Endothelial cell of umbilical vein (primary cell): ENCODE measurements around the gene NOTCH1. TPM values are rescaled to one million over a fixed set of nuclear protein-coding genes. Genes with fewer than 3 reads are reported as not detected.

Experiments used
- BruUV-seq: library from RNA; stranded (reverse); fragments of 400-500 nt; replicated peaks from 2 replicates; lab custom pipeline; 2021; lab: Mats Ljungman, UMichigan
- CTCF ChIA-PET: fragments of 300-600, 350-600 bp; sonication (Branson Sonifier 250); formaldehyde crosslinking; loops from one replicate; lab custom pipeline; 2021; ENCODE audit warnings: antibody characterized with exemption, inconsistent platforms; lab: Charles Lee
- POLR2A ChIA-PET: fragments of 300-600, 350-600 bp; sonication (Branson Sonifier 250); formaldehyde crosslinking; loops from one replicate; lab custom pipeline; 2021; ENCODE audit warnings: antibody characterized with exemption, inconsistent platforms; lab: Charles Lee
- DNase-seq: peaks from one replicate; pipeline ENCODE4 v3.0.0-alpha.2; 2011; ENCODE audit warnings: low read depth, low spot score
- FAIRE-seq: peaks from 2 replicates; lab custom pipeline; 2011; peaks lifted over from hg19 to GRCh38; lab: Jason Lieb, UNC
- H2AFZ ChIP-seq: 2 replicates; pipeline ENCODE4 v1.6.0; 2012; ENCODE audit warnings: low read depth, low read length, control low read depth, inconsistent platforms
- H3K27ac ChIP-seq: 2 replicates; pipeline ENCODE4 v1.5.1; 2011; ENCODE audit warnings: low read depth, mild to moderate bottlenecking, control low read depth, low read length, moderate library complexity; ENCODE audit not compliant: insufficient read depth
- H3K27me3 ChIP-seq, 2 experiments: 2 replicates each; pipeline versions ENCODE4 v1.6.0 to v1.6.1; 2011; ENCODE audit warnings: low read length in 2 of 2, mixed read lengths in 1 of 2; ENCODE audit not compliant: control insufficient read depth in 2 of 2, insufficient read depth in 2 of 2
- H3K36me3 ChIP-seq, 2 experiments: 2 replicates in 1 of 2; 3 replicates in 1 of 2; pipeline ENCODE4 v1.5.1; 2011; ENCODE audit warnings: low read length in 2 of 2, mild to moderate bottlenecking in 1 of 2, moderate library complexity in 1 of 2; ENCODE audit not compliant: control insufficient read depth in 2 of 2, insufficient read depth in 2 of 2; ENCODE audit errors: extremely low read depth in 1 of 2
- H3K4me1 ChIP-seq: 3 replicates; pipeline ENCODE4 v1.5.1; 2011; ENCODE audit warnings: mild to moderate bottlenecking, low read length; ENCODE audit not compliant: control insufficient read depth, insufficient read depth; ENCODE audit errors: extremely low read depth
- H3K4me2 ChIP-seq: 2 replicates; pipeline ENCODE4 v1.6.1; 2011; ENCODE audit warnings: low read length, control low read depth, mixed read lengths; ENCODE audit not compliant: insufficient read depth
- H3K4me3 ChIP-seq, 3 experiments: fragments of 200-600 bp in 1 of 3; sonication (generic), shearing (Covaris generic) in 1 of 3; replicated peaks in 1 of 3; 2 replicates each; pipeline ENCODE4 v1.5.1; 2011 to 2016; ENCODE audit warnings: control low read depth in 3 of 3, low read length in 3 of 3, mild to moderate bottlenecking in 2 of 3, inconsistent platforms in 1 of 3, low read depth in 1 of 3, moderate library complexity in 1 of 3; ENCODE audit not compliant: insufficient read depth in 1 of 3
- H3K79me2 ChIP-seq: 2 replicates; pipeline ENCODE4 v1.6.0; 2012; ENCODE audit warnings: low read length, inconsistent platforms; ENCODE audit not compliant: control insufficient read depth, insufficient read depth
- H3K9ac ChIP-seq: replicated peaks from 2 replicates; pipeline ENCODE3; 2011; ENCODE audit warnings: low read length, control low read depth; ENCODE audit not compliant: insufficient read depth; ENCODE audit errors: extremely low read depth
- H3K9me1 ChIP-seq: replicated peaks from 3 replicates; pipeline ENCODE4 v1.6.0; 2011; ENCODE audit warnings: mild to moderate bottlenecking, low read length; ENCODE audit not compliant: control insufficient read depth, insufficient read depth; ENCODE audit errors: extremely low read depth
- H3K9me3 ChIP-seq: replicated peaks from 2 replicates; pipeline ENCODE4 v1.5.1; 2012; ENCODE audit warnings: low read length, inconsistent platforms; ENCODE audit not compliant: control insufficient read depth, insufficient read depth
- H4K20me1 ChIP-seq: replicated peaks from 2 replicates; pipeline ENCODE3; 2011; ENCODE audit warnings: mild to moderate bottlenecking, low read length; ENCODE audit not compliant: control insufficient read depth, insufficient read depth; ENCODE audit errors: extremely low read depth
- EZH2 ChIP-seq: IDR thresholded peaks from 2 replicates; pipeline ENCODE4 v1.6.1; 2012; ENCODE audit warnings: borderline replicate concordance, low read depth, mild to moderate bottlenecking, moderate library complexity, low read length, inconsistent platforms; ENCODE audit not compliant: severe bottlenecking
- FOS ChIP-seq: IDR thresholded peaks from 2 replicates; pipeline ENCODE4 v1.6.1; 2011; ENCODE audit warnings: mild to moderate bottlenecking, low read length, moderate library complexity, borderline replicate concordance; ENCODE audit not compliant: insufficient read depth
- GATA2 ChIP-seq: IDR thresholded peaks from 2 replicates; pipeline ENCODE4 v1.7.0; 2011; ENCODE audit warnings: low read depth, mild to moderate bottlenecking, moderate library complexity, mixed read lengths, low read length; ENCODE audit not compliant: insufficient read length, insufficient read depth
- JUN ChIP-seq: IDR thresholded peaks from 2 replicates; pipeline ENCODE4 v1.6.1; 2011; ENCODE audit warnings: borderline replicate concordance, low read depth; ENCODE audit not compliant: insufficient read length, insufficient read depth
- MAX ChIP-seq: IDR thresholded peaks from 2 replicates; pipeline ENCODE4 v1.6.1; 2011; ENCODE audit not compliant: insufficient read depth, insufficient read length
- MYC ChIP-seq: IDR thresholded peaks from one replicate; pipeline ENCODE4 v1.6.1; 2011; ENCODE audit warnings: mild to moderate bottlenecking, low read depth, low read length
- POLR2A ChIP-seq: IDR thresholded peaks from 2 replicates; pipeline ENCODE4 v1.6.1; 2012; ENCODE audit warnings: low read depth, mild to moderate bottlenecking, control low read depth, low read length
- POLR2AphosphoS5 ChIP-seq: IDR thresholded peaks from 2 replicates; pipeline ENCODE4 v1.6.1; 2012; ENCODE audit warnings: low read depth, mild to moderate bottlenecking, control low read depth, low read length, moderate library complexity; ENCODE audit not compliant: insufficient read depth
- dilution Hi-C: fragments of 300-500 bp; cut with MboI; formaldehyde crosslinking; loops from one replicate; pipeline ENCODE4 v1.15.0; 2019; ENCODE audit warnings: low sequenced_read_pairs; ENCODE audit not compliant: extremely low pct_ligation_motif_present
- intact Hi-C: fragments of 100-400 bp; cut with micrococcal nuclease; formaldehyde crosslinking; loops from one replicate; pipeline ENCODE4 v1.10.0; 2022
- polyA plus RNA-seq, 4 experiments: library from polyadenylated mRNA; depleted of rRNA in 3 of 4; stranded (reverse) in 3 of 4; unstranded in 1 of 4; fragments of >200 nt; gene quantifications; 2 replicates each; pipeline versions ENCODE4 v1.2.1 to v1.2.3, GENCODE V29; 2011 to 2012; ENCODE audit warnings: missing spikeins in 1 of 4
- total RNA-seq: library from RNA; stranded (reverse); gene quantifications from 2 replicates; pipeline ENCODE4 v1.2.3, GENCODE V29; 2021
- TF ChIP-seq, protein P1 (sequence below), 2 donors: IDR thresholded peaks; 1 replicate in 1 of 2; 2 replicates in 1 of 2; pipeline ENCODE4 v1.5.1; 2011; ENCODE audit warnings: low read length in 2 of 2, mild to moderate bottlenecking in 2 of 2, moderate library complexity in 2 of 2, control low read depth in 1 of 2, inconsistent platforms in 1 of 2, low read depth in 1 of 2; ENCODE audit not compliant: insufficient read depth in 1 of 2; ENCODE audit errors: extremely low read depth in 1 of 2

The NOTCH1 gene
- total and polyA plus RNA-seq, 2 donors (not counting 3 experiments of a cell fraction or from before 2014, with no cell fraction given): 31.7 to 153 TPM

- Histone ChIP-seq H3K9ac (peak overlapping the region; percentile 98), H3K9me1 (no peaks in the 10 kb centered on the region), H3K9me3 (no peaks in the 10 kb centered on the region), H3K4me3 (peak overlapping the region; percentile 63 to 94 (median 88)), H3K27ac (peak overlapping the region; percentile 91), H3K4me1 (peaks cover 16% of the 10 kb centered on the region), H3K4me2 (peak overlapping the region; percentile 89), H3K79me2 (peaks cover 50% of the 10 kb centered on the region), H3K27me3 (no peaks in the 10 kb centered on the region), H4K20me1 (no peaks in the 10 kb centered on the region), H3K36me3 (peaks cover 3 to 5% of the 10 kb centered on the region in 2 experiments), H2AFZ (peak overlapping the region; percentile 23)
- DNase-seq: peak; percentile 56
- peak; percentile 87 for FAIRE-seq
- TF ChIP-seq POLR2A: no peak
- TF ChIP-seq, protein P1, sequence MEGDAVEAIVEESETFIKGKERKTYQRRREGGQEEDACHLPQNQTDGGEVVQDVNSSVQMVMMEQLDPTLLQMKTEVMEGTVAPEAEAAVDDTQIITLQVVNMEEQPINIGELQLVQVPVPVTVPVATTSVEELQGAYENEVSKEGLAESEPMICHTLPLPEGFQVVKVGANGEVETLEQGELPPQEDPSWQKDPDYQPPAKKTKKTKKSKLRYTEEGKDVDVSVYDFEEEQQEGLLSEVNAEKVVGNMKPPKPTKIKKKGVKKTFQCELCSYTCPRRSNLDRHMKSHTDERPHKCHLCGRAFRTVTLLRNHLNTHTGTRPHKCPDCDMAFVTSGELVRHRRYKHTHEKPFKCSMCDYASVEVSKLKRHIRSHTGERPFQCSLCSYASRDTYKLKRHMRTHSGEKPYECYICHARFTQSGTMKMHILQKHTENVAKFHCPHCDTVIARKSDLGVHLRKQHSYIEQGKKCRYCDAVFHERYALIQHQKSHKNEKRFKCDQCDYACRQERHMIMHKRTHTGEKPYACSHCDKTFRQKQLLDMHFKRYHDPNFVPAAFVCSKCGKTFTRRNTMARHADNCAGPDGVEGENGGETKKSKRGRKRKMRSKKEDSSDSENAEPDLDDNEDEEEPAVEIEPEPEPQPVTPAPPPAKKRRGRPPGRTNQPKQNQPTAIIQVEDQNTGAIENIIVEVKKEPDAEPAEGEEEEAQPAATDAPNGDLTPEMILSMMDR (IDR thresholded peaks at IDR 0.05; ENCODE audit: extremely low read depth in 1 of 2, insufficient read depth in 1 of 2, low read depth in 1 of 2, low read length in 2 of 2): no peak
- no peak for TF ChIP-seq MYC
- no peak for TF ChIP-seq GATA2
- no peak for TF ChIP-seq EZH2
- no peak for TF ChIP-seq JUN
- no peak for TF ChIP-seq MAX
- no peak for TF ChIP-seq POLR2AphosphoS5
- TF ChIP-seq FOS: no peak
- CTCF ChIA-PET: no interaction called here
- dilution Hi-C loops: loop anchor here (10.0 kb wide), 1 partner anchor 73 kb away; no protein-coding TSS in a partner anchor
- intact Hi-C loops: loop anchor here (2.0 to 5.0 kb wide), 2 partner anchors 43 to 230 kb away; partner anchors contain the start of genes DIPK1B and INPP5E
- POLR2A ChIA-PET: no interaction called here
- BruUV-seq: no TSS peak
Observed at GRCh38 chr9:136482046-136482792, 63.6 kb downstream of the NOTCH1 start.
